GM23338 (cell line): ENCODE data around the gene NUCB1. TPM values are rescaled to one million over a fixed set of nuclear protein-coding genes. Genes with fewer than 3 reads are reported as not detected.

Source experiments
- ATAC-seq: fragments of 200-7000 bp; cut with Tn5 transposase; 3 replicates; pipeline ENCODE4 v1.9.1; 2020
- DNase-seq: peaks from one replicate; pipeline ENCODE4 v3.0.0-alpha.2; 2015; ENCODE audit warnings: low spot score
- H2AFZ ChIP-seq: fragments of 200-600 bp; sonication (generic); 2 replicates; pipeline ENCODE4 v1.8.0; 2016; ENCODE audit warnings: antibody characterized with exemption, mild to moderate bottlenecking, moderate library complexity
- H3F3A ChIP-seq: fragments of 200-600 bp; sonication (generic); replicated peaks from 2 replicates; pipeline ENCODE4 v1.8.0; 2017; ENCODE audit warnings: antibody characterized with exemption, mixed run types, low read depth
- H3K27ac ChIP-seq: fragments of 200-600 bp; sonication (generic); 2 replicates; pipeline ENCODE4 v1.6.1; 2016; ENCODE audit warnings: low read depth
- H3K27me3 ChIP-seq: fragments of 200-600 bp; sonication (generic); 2 replicates; pipeline ENCODE4 v1.8.0; 2016; ENCODE audit warnings: mild to moderate bottlenecking, mixed run types, moderate library complexity; ENCODE audit not compliant: insufficient read depth
- H3K36me3 ChIP-seq: fragments of 200-600 bp; sonication (generic); 2 replicates; pipeline ENCODE4 v1.8.0; 2016; ENCODE audit warnings: mild to moderate bottlenecking; ENCODE audit not compliant: insufficient read depth
- H3K4me1 ChIP-seq: fragments of 200-600 bp; sonication (generic); 2 replicates; pipeline ENCODE4 v1.8.0; 2016; ENCODE audit warnings: mild to moderate bottlenecking, moderate library complexity; ENCODE audit not compliant: insufficient read depth
- H3K4me2 ChIP-seq: fragments of 200-600 bp; sonication (generic); 2 replicates; pipeline ENCODE4 v1.7.1; 2017; ENCODE audit warnings: mixed run types
- H3K4me3 ChIP-seq: fragments of 200-600 bp; sonication (generic); 2 replicates; pipeline ENCODE4 v1.6.1; 2016; ENCODE audit warnings: mixed run types
- H3K79me2 ChIP-seq: fragments of 200-600 bp; sonication (generic); replicated peaks from 2 replicates; pipeline ENCODE4 v1.8.0; 2017; ENCODE audit warnings: mild to moderate bottlenecking; ENCODE audit not compliant: insufficient read depth
- H3K9me2 ChIP-seq: fragments of 200-600 bp; sonication (generic); 2 replicates; pipeline ENCODE4 v1.8.0; 2017; ENCODE audit not compliant: insufficient read depth
- H4K20me1 ChIP-seq: fragments of 200-600 bp; sonication (generic); replicated peaks from 2 replicates; pipeline ENCODE4 v1.8.0; 2017; ENCODE audit warnings: mild to moderate bottlenecking; ENCODE audit not compliant: insufficient read depth
- H3K27ac Mint-ChIP-seq: 2 replicates; pipeline ENCODE4 v1.8.0; 2020; ENCODE audit warnings: inconsistent platforms, mild to moderate bottlenecking, moderate library complexity, mixed read lengths
- H3K27me3 Mint-ChIP-seq: 3 replicates; pipeline ENCODE4 v1.8.0; 2022; ENCODE audit warnings: low read depth, mild to moderate bottlenecking, moderate library complexity, mixed read lengths, inconsistent platforms; ENCODE audit not compliant: insufficient read depth, poor library complexity
- H3K36me3 Mint-ChIP-seq: 3 replicates; pipeline ENCODE4 v1.8.0; 2021; ENCODE audit warnings: low read depth, mild to moderate bottlenecking, inconsistent platforms, moderate library complexity, mixed read lengths
- H3K4me1 Mint-ChIP-seq: 3 replicates; pipeline ENCODE4 v1.8.0; 2020; ENCODE audit warnings: mild to moderate bottlenecking, inconsistent platforms, mixed read lengths
- H3K4me3 Mint-ChIP-seq: 3 replicates; pipeline ENCODE4 v1.8.0; 2021; ENCODE audit warnings: moderate library complexity, mild to moderate bottlenecking, inconsistent platforms, mixed read lengths
- H3K9me3 Mint-ChIP-seq: 3 replicates; pipeline ENCODE4 v1.8.0; 2020; ENCODE audit warnings: moderate library complexity, mild to moderate bottlenecking, inconsistent platforms, mixed read lengths
- CREB1 ChIP-seq: fragments of 250-450 bp; sonication (Bioruptor Pico); IDR thresholded peaks from 2 replicates; pipeline ENCODE4 v1.5.0; 2020; ENCODE audit warnings: low read depth, mild to moderate bottlenecking, moderate library complexity
- CTCF ChIP-seq, 2 experiments: fragments of 200-600 bp in 1 of 2; sonication (generic) in 1 of 2; conservative IDR thresholded peaks; 2 replicates each; pipeline versions ENCODE4 v1.5.1 to v1.6.1; 2016 to 2017; ENCODE audit warnings: antibody characterized with exemption in 2 of 2, low read depth in 2 of 2, mild to moderate bottlenecking in 2 of 2, moderate library complexity in 1 of 2
- ETS1 ChIP-seq: IDR thresholded peaks from 2 replicates; pipeline ENCODE4 v1.6.1; 2016; ENCODE audit warnings: antibody characterized with exemption
- EZH2 ChIP-seq: fragments of 200-600 bp; sonication (generic); IDR thresholded peaks from one replicate; pipeline ENCODE4 v1.8.0; 2017; ENCODE audit warnings: antibody characterized with exemption, mild to moderate bottlenecking, low read depth; ENCODE audit not compliant: unreplicated experiment
- EZH2phosphoT487 ChIP-seq: fragments of 200-600 bp; sonication (generic); IDR thresholded peaks from one replicate; pipeline ENCODE4 v1.8.1; 2018; ENCODE audit warnings: antibody characterized with exemption; ENCODE audit not compliant: unreplicated experiment
- JUNB ChIP-seq: IDR thresholded peaks from one replicate; pipeline ENCODE4 v1.6.1; 2016; ENCODE audit warnings: antibody characterized with exemption; ENCODE audit not compliant: unreplicated experiment
- NANOG ChIP-seq: IDR thresholded peaks from 2 replicates; pipeline ENCODE4 v1.6.1; 2016; ENCODE audit warnings: antibody characterized with exemption, borderline replicate concordance
- POLR2AphosphoS5 ChIP-seq: IDR thresholded peaks from 2 replicates; pipeline ENCODE4 v1.6.1; 2016; ENCODE audit warnings: antibody characterized with exemption, low read depth
- REST ChIP-seq: IDR thresholded peaks from one replicate; pipeline ENCODE4 v1.6.1; 2018; ENCODE audit warnings: antibody characterized with exemption; ENCODE audit not compliant: unreplicated experiment
- STAT1 ChIP-seq: IDR thresholded peaks from one replicate; pipeline ENCODE4 v1.6.1; 2016; ENCODE audit warnings: antibody characterized with exemption; ENCODE audit not compliant: unreplicated experiment
- ZNF114 ChIP-seq: fragments of 250-450 bp; sonication (Bioruptor Pico); IDR thresholded peaks from 2 replicates; pipeline ENCODE4 v1.5.0; 2020; ENCODE audit warnings: mild to moderate bottlenecking, moderate library complexity
- ZNF331 ChIP-seq: fragments of 250-450 bp; sonication (Bioruptor Pico); IDR thresholded peaks from 2 replicates; pipeline ENCODE4 v1.5.0; 2020; ENCODE audit warnings: low read depth, mild to moderate bottlenecking, moderate library complexity
- ZNF462 ChIP-seq: fragments of 250-450 bp; sonication (Bioruptor Pico); IDR thresholded peaks from 2 replicates; pipeline ENCODE4 v1.5.0; 2020; ENCODE audit warnings: mild to moderate bottlenecking, moderate library complexity
- polyA plus RNA-seq: library from polyadenylated mRNA; unstranded; fragments of >200 nt; fragmentation: Nextera tagmentation; extraction: Ambion mirVana; gene quantifications from 2 replicates; pipeline ENCODE4 v1.2.1, GENCODE V29; 2016
- total RNA-seq: library from RNA; depleted of rRNA; stranded (reverse); fragments of >200 nt; shearing (Covaris generic); gene quantifications from 2 replicates; pipeline ENCODE4 v1.2.3, GENCODE V29; 2014

The NUCB1 gene
- total and polyA plus RNA-seq, 2 experiments from 2014 or later = 57.1 to 163 TPM

GRCh38 chr19:48862827-48863226 lies 37.3 kb upstream of the NUCB1 start (continued):
- no peak for TF ChIP-seq EZH2phosphoT487

- H4K20me1 ChIP-seq = no peaks in the 10 kb centered on the region
- H2AFZ ChIP-seq = no peak overlapping the region
- H3K4me1 Mint-ChIP-seq = peaks cover 21% of the 10 kb centered on the region
- H3K27ac ChIP-seq = no peak overlapping the region
- ATAC-seq (no peak), DNase-seq (no peak)
- no peak overlapping the region; the same call in 1 of the 2 replicates for H3K27ac Mint-ChIP-seq
- H3K27me3 ChIP-seq = no peaks in the 10 kb centered on the region
- H3K4me3 ChIP-seq = no peak overlapping the region
- peaks cover 8% of the 10 kb centered on the region; the same call in 1 of the 2 replicates for H3K4me1 ChIP-seq
- H3F3A ChIP-seq = peaks cover 7% of the 10 kb centered on the region
- H3K9me2 ChIP-seq = no peaks in the 10 kb centered on the region
- peaks cover 14% of the 10 kb centered on the region for H3K36me3 Mint-ChIP-seq
- no peak overlapping the region for H3K4me2 ChIP-seq
- TF ChIP-seq POLR2AphosphoS5 (no peak), ZNF462 (CRISPR knock-in tag) (no peak), ETS1 (no peak), ZNF114 (CRISPR knock-in tag) (no peak), ZNF331 (CRISPR knock-in tag) (no peak), EZH2phosphoT487 (no peak), CTCF (conservative IDR thresholded peaks at IDR 0.05; ENCODE audit: low read depth in 2 of 2) (no peak), STAT1 (no peak), REST (no peak), NANOG (no peak), EZH2 (no peak), CREB1 (CRISPR knock-in tag) (no peak), JUNB (no peak)
- no peaks in the 10 kb centered on the region for H3K9me3 Mint-ChIP-seq
- H3K27me3 Mint-ChIP-seq = peaks cover 7% of the 10 kb centered on the region
- no peak overlapping the region; the same call in 2 of the 3 replicates for H3K4me3 Mint-ChIP-seq
- H3K36me3 ChIP-seq = no peaks in the 10 kb centered on the region
- H3K79me2 ChIP-seq = no peaks in the 10 kb centered on the region
Observed at GRCh38 chr19:48866692-48867091, 33.4 kb upstream of the NUCB1 start.
